OCI-LY7 (cell line): ENCODE measurements around the gene ATP2A2. TPM values are rescaled to one million over a fixed set of nuclear protein-coding genes. Genes with fewer than 3 reads are reported as not detected.

Experiments used
- BruUV-seq: library from RNA; stranded (reverse); fragments of 400-500 nt; replicated peaks from 2 replicates; lab custom pipeline; 2021; lab: Mats Ljungman, UMichigan
- CTCF ChIA-PET: fragments of 300-600 bp; sonication (Branson Sonifier 250); formaldehyde crosslinking; loops from one replicate; lab custom pipeline; 2022; ENCODE audit warnings: antibody characterized with exemption; ENCODE audit not compliant: unreplicated experiment; lab: Charles Lee
- POLR2A ChIA-PET: fragments of 300-600 bp; sonication (Branson Sonifier 250); formaldehyde crosslinking; loops from one replicate; lab custom pipeline; 2022; ENCODE audit warnings: antibody characterized with exemption; lab: Charles Lee
- DNase-seq: peaks from one replicate; pipeline ENCODE4 v3.0.0-alpha.2; 2015; ENCODE audit warnings: low spot score
- H2AFZ ChIP-seq: fragments of 200-600 bp; sonication (generic), shearing (Covaris generic); 2 replicates; pipeline ENCODE4 v1.6.1; 2014; ENCODE audit warnings: mild to moderate bottlenecking, antibody characterized with exemption, low read length, moderate library complexity
- H3K27ac ChIP-seq: fragments of 200-600 bp; sonication (generic); 2 replicates; pipeline ENCODE4 v1.5.1; 2014; ENCODE audit warnings: mixed run types, low read depth, mild to moderate bottlenecking, moderate library complexity, low read length, inconsistent platforms; ENCODE audit not compliant: poor library complexity, severe bottlenecking
- H3K36me3 ChIP-seq: fragments of 200-600 bp; sonication (generic); 2 replicates; pipeline ENCODE4 v1.6.1; 2014; ENCODE audit warnings: mild to moderate bottlenecking, antibody characterized with exemption, low read length, moderate library complexity, mixed read lengths; ENCODE audit not compliant: insufficient read depth
- H3K4me1 ChIP-seq: fragments of 200-600 bp; sonication (generic); 2 replicates; pipeline ENCODE4 v1.5.1; 2014; ENCODE audit warnings: mild to moderate bottlenecking, low read length; ENCODE audit not compliant: insufficient read depth, poor library complexity, severe bottlenecking
- H3K4me2 ChIP-seq: fragments of 200-600 bp; sonication (generic); 2 replicates; pipeline ENCODE4 v1.6.1; 2014; ENCODE audit warnings: mild to moderate bottlenecking, low read length
- H3K4me3 ChIP-seq: fragments of 200-600 bp; sonication (generic); 2 replicates; pipeline ENCODE4 v1.5.1; 2014; ENCODE audit warnings: mild to moderate bottlenecking, low read depth, low read length; ENCODE audit not compliant: poor library complexity, severe bottlenecking
- H3K79me2 ChIP-seq: fragments of 200-600 bp; sonication (generic); 2 replicates; pipeline ENCODE4 v1.6.1; 2016; ENCODE audit warnings: low read depth, mild to moderate bottlenecking, low read length, moderate library complexity, mixed read lengths; ENCODE audit not compliant: insufficient read depth
- H3K9me2 ChIP-seq: fragments of 200-600 bp; sonication (generic); 2 replicates; pipeline ENCODE4 v1.6.1; 2016; ENCODE audit warnings: mild to moderate bottlenecking, low read length, mixed read lengths; ENCODE audit not compliant: insufficient read depth
- H3K9me3 ChIP-seq: fragments of 200-600 bp; sonication (generic); 2 replicates; pipeline ENCODE4 v1.6.1; 2014; ENCODE audit warnings: mild to moderate bottlenecking, mixed run types, low read length, mixed read lengths
- H4K20me1 ChIP-seq: fragments of 200-600 bp; sonication (generic); 2 replicates; pipeline ENCODE4 v1.6.1; 2014; ENCODE audit warnings: mild to moderate bottlenecking, antibody characterized with exemption, low read length, moderate library complexity, mixed read lengths; ENCODE audit not compliant: insufficient read depth
- EZH2phosphoT487 ChIP-seq: fragments of 200-600 bp; sonication (generic); IDR thresholded peaks from 2 replicates; pipeline ENCODE4 v1.6.1; 2018; ENCODE audit warnings: low read depth, borderline replicate concordance, mild to moderate bottlenecking, mixed run types, antibody characterized with exemption, low read length, moderate library complexity, mixed read lengths
- intact Hi-C: fragments of 100-400 bp; cut with micrococcal nuclease; formaldehyde crosslinking; loops from one replicate; pipeline ENCODE4 v1.10.0; 2022; ENCODE audit not compliant: unreplicated experiment
- total RNA-seq, 2 experiments: library from RNA; depleted of rRNA in 1 of 2; stranded (reverse); fragments of >200 nt in 1 of 2; shearing (Covaris generic) in 1 of 2; gene quantifications; 2 replicates each; pipeline ENCODE4 v1.2.3, GENCODE V29; 2014 to 2022
- TF ChIP-seq, protein P1 (sequence below): fragments of 200-600 bp; sonication (generic); conservative IDR thresholded peaks from 2 replicates; pipeline ENCODE4 v1.5.1; 2014; ENCODE audit warnings: mild to moderate bottlenecking, antibody characterized with exemption, low read length, moderate library complexity, mixed read lengths

Gene ATP2A2
- total RNA-seq, 2 experiments from 2014 or later, result 93.5 to 178 TPM

DNA sequence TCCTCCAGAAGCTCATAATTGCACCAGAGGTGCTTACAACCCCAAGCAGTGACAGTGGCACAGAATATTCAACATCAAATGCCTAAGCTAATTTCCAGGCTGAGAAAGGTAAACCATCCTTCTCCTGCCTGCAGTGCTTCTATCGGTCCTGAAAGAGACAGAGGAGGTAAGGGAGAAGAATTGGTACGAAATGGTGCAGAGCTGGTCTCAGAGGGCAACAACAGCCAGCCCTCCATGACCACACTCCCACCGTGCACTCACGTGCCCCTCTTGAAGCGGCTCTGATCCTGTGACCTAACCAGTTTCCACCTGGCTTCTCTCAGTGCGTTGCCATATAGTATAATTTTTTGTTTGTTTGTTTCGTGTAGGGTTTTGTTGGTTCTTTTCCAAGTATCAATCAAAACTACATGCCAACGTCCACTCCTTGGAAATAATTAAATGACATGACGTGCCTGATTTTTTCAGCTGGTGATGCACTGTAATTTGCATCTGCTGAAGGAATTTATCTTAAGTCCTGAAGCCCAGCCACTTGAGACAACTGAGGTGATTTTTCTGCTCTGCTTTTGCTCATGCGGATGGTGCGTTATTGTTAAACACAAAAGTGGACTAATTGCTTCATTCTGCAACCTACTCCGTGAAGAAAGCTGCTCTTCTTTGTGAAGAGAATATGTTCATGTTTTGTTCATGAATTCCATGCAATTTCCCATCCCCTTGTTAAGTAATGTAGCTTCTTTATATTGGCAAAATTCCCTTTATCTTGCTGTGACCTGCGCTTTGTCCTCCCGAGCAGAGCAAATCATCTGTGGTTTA, 1.3 kb upstream of the ATP2A2 start:
- Histone ChIP-seq H3K4me1 (peaks cover 36% of the 10 kb centered on the region), H3K27ac (peak overlapping the region; percentile 59)
- POLR2A ChIA-PET, result interaction anchor here (0.5 to 2.1 kb wide), 13 partner anchors 9 to 729 kb away, joined by 3 to 12 read pairs (median 3); no protein-coding TSS in a partner anchor

DNA sequence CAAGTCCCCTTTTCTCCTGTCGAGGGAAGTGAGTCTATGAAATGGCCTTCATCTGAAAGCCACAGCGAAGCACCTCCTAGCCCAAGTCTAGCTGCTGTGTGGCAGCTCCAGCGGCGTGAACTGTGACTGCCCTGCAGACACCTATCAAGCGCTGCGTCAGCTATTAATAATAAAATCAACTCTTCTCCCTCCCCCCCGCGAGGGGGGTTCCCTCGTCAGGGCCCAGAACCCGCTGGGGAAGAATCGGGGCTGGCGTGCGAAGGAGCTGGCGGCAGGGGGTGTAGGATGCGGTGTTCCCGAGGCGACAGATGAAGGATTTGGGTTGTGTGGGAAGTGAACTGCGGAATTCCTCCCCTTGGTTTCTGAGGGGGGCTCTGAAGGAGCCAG, 662 bp upstream of the ATP2A2 start:
- no peaks in the 10 kb centered on the region for H3K9me2 ChIP-seq
- peak overlapping the region; percentile 96 for H2AFZ ChIP-seq
- peaks cover 42% of the 10 kb centered on the region for H3K4me1 ChIP-seq
- TF ChIP-seq EZH2phosphoT487, result no peak
- TF ChIP-seq, protein P1, sequence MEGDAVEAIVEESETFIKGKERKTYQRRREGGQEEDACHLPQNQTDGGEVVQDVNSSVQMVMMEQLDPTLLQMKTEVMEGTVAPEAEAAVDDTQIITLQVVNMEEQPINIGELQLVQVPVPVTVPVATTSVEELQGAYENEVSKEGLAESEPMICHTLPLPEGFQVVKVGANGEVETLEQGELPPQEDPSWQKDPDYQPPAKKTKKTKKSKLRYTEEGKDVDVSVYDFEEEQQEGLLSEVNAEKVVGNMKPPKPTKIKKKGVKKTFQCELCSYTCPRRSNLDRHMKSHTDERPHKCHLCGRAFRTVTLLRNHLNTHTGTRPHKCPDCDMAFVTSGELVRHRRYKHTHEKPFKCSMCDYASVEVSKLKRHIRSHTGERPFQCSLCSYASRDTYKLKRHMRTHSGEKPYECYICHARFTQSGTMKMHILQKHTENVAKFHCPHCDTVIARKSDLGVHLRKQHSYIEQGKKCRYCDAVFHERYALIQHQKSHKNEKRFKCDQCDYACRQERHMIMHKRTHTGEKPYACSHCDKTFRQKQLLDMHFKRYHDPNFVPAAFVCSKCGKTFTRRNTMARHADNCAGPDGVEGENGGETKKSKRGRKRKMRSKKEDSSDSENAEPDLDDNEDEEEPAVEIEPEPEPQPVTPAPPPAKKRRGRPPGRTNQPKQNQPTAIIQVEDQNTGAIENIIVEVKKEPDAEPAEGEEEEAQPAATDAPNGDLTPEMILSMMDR, result peak; percentile 34
- peaks cover 32% of the 10 kb centered on the region for H4K20me1 ChIP-seq
- ChIA-PET CTCF (interaction anchor here (1.4 kb wide), 1 partner anchor 36 kb away, joined by 3 read pairs; no protein-coding TSS in a partner anchor), POLR2A (interaction anchor here (0.5 to 2.1 kb wide), 11 partner anchors 9 to 278 kb away, joined by 3 to 12 read pairs (median 3); no protein-coding TSS in a partner anchor)
- peak overlapping the region; percentile 59 for H3K27ac ChIP-seq
- peak; percentile 75 for DNase-seq
- peak overlapping the region; percentile 86 for H3K4me3 ChIP-seq
- intact Hi-C loops, result loop anchor here (2.0 to 10.0 kb wide), 3 partner anchors 156 to 304 kb away; partner anchors contain the start of genes IFT81 and PPTC7
- peak overlapping the region; percentile 90 for H3K4me2 ChIP-seq
- H3K36me3 ChIP-seq, result peaks cover 36% of the 10 kb centered on the region
- TSS peak; percentile 82 for BruUV-seq
- no peaks in the 10 kb centered on the region for H3K9me3 ChIP-seq
- peaks cover 39% of the 10 kb centered on the region for H3K79me2 ChIP-seq

More for the DNA sequence above, 1.3 kb upstream of the ATP2A2 start:
- TF ChIP-seq, protein P1, result no peak
- TF ChIP-seq EZH2phosphoT487, result no peak
- H3K36me3 ChIP-seq, result peaks cover 30% of the 10 kb centered on the region
- peak overlapping the region; percentile 90 for H3K4me2 ChIP-seq
- H2AFZ ChIP-seq, result peak overlapping the region; percentile 96; the same call in 1 of the 2 replicates
- no peak for DNase-seq
- no peaks in the 10 kb centered on the region for H3K9me3 ChIP-seq
- no peaks in the 10 kb centered on the region for H3K9me2 ChIP-seq
- no TSS peak for BruUV-seq
- intact Hi-C loops, result loop anchor here (2.0 to 10.0 kb wide), 3 partner anchors 155 to 305 kb away; partner anchors contain the start of genes IFT81 and PPTC7
- CTCF ChIA-PET, result interaction anchor here (0.6 to 1.4 kb wide), 3 partner anchors 35 to 397 kb away, joined by 3 read pairs; no protein-coding TSS in a partner anchor
- peak overlapping the region; percentile 86 for H3K4me3 ChIP-seq
- peaks cover 33% of the 10 kb centered on the region for H3K79me2 ChIP-seq
- H4K20me1 ChIP-seq, result peaks cover 25% of the 10 kb centered on the region
